GM18520 (cell line): ENCODE measurements around the gene KRTAP4-5.
"Not testable (repeated sequence)": the region's sequence is repeated elsewhere in the genome, so short reads cannot be mapped to it uniquely, and the experiment has no call there.

Experiments used
- ATAC-seq: cut with Tn5 transposase; IDR thresholded peaks from one replicate; pipeline ENCODE4 v1.9.1; 2021; ENCODE audit not compliant: unreplicated experiment

The KRTAP4-5 gene

GRCh38 chr17:41149652-41149985 is at the start of gene KRTAP4-5:
KRTAP4-5 (minus strand) TSS chr17:41149825; CDS start chr17:41149767, 58 bp downstream.
- no peak for ATAC-seq

- no peak for ATAC-seq
Measured at GRCh38 chr17:41196068-41196467, 46.4 kb upstream of the KRTAP4-5 start.

GRCh38 chr17:41190328-41190727 is 40.7 kb upstream of the KRTAP4-5 start:
- ATAC-seq = no peak

GRCh38 chr17:41189837-41190318 is 40.3 kb upstream of the KRTAP4-5 start, which contains the start of gene KRTAP9-1:
KRTAP9-1 (plus strand) TSS chr17:41189887; CDS start chr17:41189887, 0 bp downstream.
- not testable (repeated sequence) for ATAC-seq

- ATAC-seq = no peak
Measured at GRCh38 chr17:41186872-41187271, 37.2 kb upstream of the KRTAP4-5 start.

GRCh38 chr17:41185001-41185400 is 35.4 kb upstream of the KRTAP4-5 start:
- no peak for ATAC-seq

GRCh38 chr17:41184480-41184961 is 34.9 kb upstream of the KRTAP4-5 start, which contains the start of gene KRTAP4-1:
KRTAP4-1 (minus strand) TSS chr17:41184911; CDS start chr17:41184854, 57 bp downstream.
- no peak for ATAC-seq

GRCh38 chr17:41178843-41179616 is 29.4 kb upstream of the KRTAP4-5 start:
- ATAC-seq = no peak

GRCh38 chr17:41178341-41178740 is 28.7 kb upstream of the KRTAP4-5 start:
- ATAC-seq = no peak

GRCh38 chr17:41177727-41178271 is 28.2 kb upstream of the KRTAP4-5 start, which contains the start of gene KRTAP4-2:
KRTAP4-2 (minus strand) TSS chr17:41178221; CDS start chr17:41178164, 57 bp downstream.
- ATAC-seq = no peak

- ATAC-seq = no peak
Measured at GRCh38 chr17:41176744-41177387, 27.2 kb upstream of the KRTAP4-5 start.

GRCh38 chr17:41171886-41172285 is 22.3 kb upstream of the KRTAP4-5 start:
- ATAC-seq = no peak

GRCh38 chr17:41168121-41168520 is 18.5 kb upstream of the KRTAP4-5 start, which contains the start of gene KRTAP4-3:
KRTAP4-3 (minus strand) TSS chr17:41168221; CDS start chr17:41168172, 49 bp downstream.
- no peak for ATAC-seq

GRCh38 chr17:41167561-41167960 is 17.9 kb upstream of the KRTAP4-5 start:
- ATAC-seq = no peak

GRCh38 chr17:41163828-41164227 is 14.2 kb upstream of the KRTAP4-5 start:
- no peak for ATAC-seq

- no peak for ATAC-seq
Measured at GRCh38 chr17:41160648-41161047, 11.0 kb upstream of the KRTAP4-5 start, which contains the start of gene KRTAP4-4. KRTAP4-4 (minus strand) TSS chr17:41160748; CDS start chr17:41160691, 57 bp downstream.

GRCh38 chr17:41160190-41160589 is 10.6 kb upstream of the KRTAP4-5 start:
- ATAC-seq = not testable (repeated sequence)

- ATAC-seq = no peak
Measured at GRCh38 chr17:41153856-41154255, 4.2 kb upstream of the KRTAP4-5 start.

GRCh38 chr17:41151525-41151924 is 1.9 kb upstream of the KRTAP4-5 start:
- no peak for ATAC-seq

GRCh38 chr17:41150026-41150425 is 401 bp upstream of the KRTAP4-5 start:
- ATAC-seq = no peak

GRCh38 chr17:41148971-41149651 is 514 bp downstream of the KRTAP4-5 start:
- ATAC-seq = not testable (repeated sequence)
